ENCODE results near the gene KCND3. TPM values are rescaled to one million over a fixed set of nuclear protein-coding genes. Genes with fewer than 3 reads are reported as not detected.

KCND3 gene
- total RNA-seq, 1 donor from 2014 or later: 0.43 TPM

- peaks cover 7% of the 10 kb centered on the region for H3K36me3 ChIP-seq (ENCODE audit: insufficient read depth, low read length)
- peak overlapping the region; percentile 94 for H3K9ac ChIP-seq (ENCODE audit: low read length)
- H3K4me1 ChIP-seq (ENCODE audit: insufficient read depth, low read length): peaks cover 16% of the 10 kb centered on the region
- H3K27ac ChIP-seq (ENCODE audit: low read depth, low read length): peak overlapping the region; percentile 93
- H3K27me3 ChIP-seq (ENCODE audit: insufficient read depth, low read length): no peaks in the 10 kb centered on the region
- no peaks in the 10 kb centered on the region for H3K36me3 Mint-ChIP-seq (ENCODE audit: low read depth, unreplicated experiment)
- DNase-seq (ENCODE audit: low read depth) (no peak), FAIRE-seq (no peak)
- peak overlapping the region; percentile 93 for H3K27ac Mint-ChIP-seq (ENCODE audit: unreplicated experiment)
- peaks cover 8% of the 10 kb centered on the region for H3K27me3 Mint-ChIP-seq (ENCODE audit: low read depth, unreplicated experiment)
- H3K79me2 ChIP-seq (ENCODE audit: insufficient read depth, low read length): peaks cover 38% of the 10 kb centered on the region
- peak overlapping the region; percentile 90 for H3K4me3 ChIP-seq (ENCODE audit: insufficient read depth, low read depth, low read length)
- H3K9me3 ChIP-seq (ENCODE audit: insufficient read depth, low read depth, low read length): no peaks in the 10 kb centered on the region
- peak overlapping the region; percentile 92 for H3K4me3 Mint-ChIP-seq (ENCODE audit: unreplicated experiment)
- H3K9me3 Mint-ChIP-seq (ENCODE audit: unreplicated experiment): no peaks in the 10 kb centered on the region
- H3K4me2 ChIP-seq (ENCODE audit: low read length): peak overlapping the region; percentile 98
- peak overlapping the region; percentile 97 for H2AFZ ChIP-seq (ENCODE audit: low read depth, low read length)
- peaks cover 13% of the 10 kb centered on the region for H4K20me1 ChIP-seq (ENCODE audit: insufficient read depth, low read length)
- peaks cover 7% of the 10 kb centered on the region for H3K4me1 Mint-ChIP-seq (ENCODE audit: low read depth, unreplicated experiment)
- TF ChIP-seq EZH2 (IDR thresholded peaks at IDR 0.05; ENCODE audit: insufficient read depth, low read length): no peak
- TF ChIP-seq CTCF (IDR thresholded peaks at IDR 0.05; ENCODE audit: insufficient read depth, low read depth, low read length): no peak
These were observed 234.5 kb downstream of the KCND3 start for GRCh38 chr1:111754984-111755330.

- Histone ChIP-seq H3K9me3 (ENCODE audit: insufficient read depth, low read depth, low read length) (no peaks in the 10 kb centered on the region), H4K20me1 (ENCODE audit: insufficient read depth, low read length) (peaks cover 5% of the 10 kb centered on the region), H3K36me3 (ENCODE audit: insufficient read depth, low read length) (no peaks in the 10 kb centered on the region), H3K27me3 (ENCODE audit: insufficient read depth, low read length) (no peaks in the 10 kb centered on the region), H3K79me2 (ENCODE audit: insufficient read depth, low read length) (peaks cover 13% of the 10 kb centered on the region), H3K4me1 (ENCODE audit: insufficient read depth, low read length) (peaks cover 15% of the 10 kb centered on the region), H3K4me2 (ENCODE audit: low read length) (no peak overlapping the region), H2AFZ (ENCODE audit: low read depth, low read length) (no peak overlapping the region), H3K4me3 (ENCODE audit: insufficient read depth, low read depth, low read length) (no peak overlapping the region), H3K9ac (ENCODE audit: low read length) (no peak overlapping the region), H3K27ac (ENCODE audit: low read depth, low read length) (no peak overlapping the region)
- no peak for DNase-seq (ENCODE audit: low read depth)
- peaks cover 12% of the 10 kb centered on the region for H3K27me3 Mint-ChIP-seq (ENCODE audit: low read depth, unreplicated experiment)
- no peak overlapping the region for H3K4me3 Mint-ChIP-seq (ENCODE audit: unreplicated experiment)
- FAIRE-seq: no peak
- H3K27ac Mint-ChIP-seq (ENCODE audit: unreplicated experiment): no peak overlapping the region
- TF ChIP-seq EZH2 (IDR thresholded peaks at IDR 0.05; ENCODE audit: insufficient read depth, low read length) (no peak), CTCF (IDR thresholded peaks at IDR 0.05; ENCODE audit: insufficient read depth, low read depth, low read length) (no peak)
- H3K4me1 Mint-ChIP-seq (ENCODE audit: low read depth, unreplicated experiment): peaks cover 12% of the 10 kb centered on the region
- no peaks in the 10 kb centered on the region for H3K9me3 Mint-ChIP-seq (ENCODE audit: unreplicated experiment)
- H3K36me3 Mint-ChIP-seq (ENCODE audit: low read depth, unreplicated experiment): no peaks in the 10 kb centered on the region
These were observed 237.4 kb downstream of the KCND3 start for GRCh38 chr1:111751906-111752575.

- Mint-ChIP-seq H3K27me3 (ENCODE audit: low read depth, unreplicated experiment) (peaks cover 12% of the 10 kb centered on the region), H3K4me1 (ENCODE audit: low read depth, unreplicated experiment) (peaks cover 8% of the 10 kb centered on the region), H3K4me3 (ENCODE audit: unreplicated experiment) (no peak overlapping the region), H3K36me3 (ENCODE audit: low read depth, unreplicated experiment) (no peaks in the 10 kb centered on the region), H3K9me3 (ENCODE audit: unreplicated experiment) (no peaks in the 10 kb centered on the region), H3K27ac (ENCODE audit: unreplicated experiment) (no peak overlapping the region)
- no peak overlapping the region for H3K27ac ChIP-seq (ENCODE audit: low read depth, low read length)
- H3K4me2 ChIP-seq (ENCODE audit: low read length): no peak overlapping the region
- H3K9me3 ChIP-seq (ENCODE audit: insufficient read depth, low read depth, low read length): no peaks in the 10 kb centered on the region
- H4K20me1 ChIP-seq (ENCODE audit: insufficient read depth, low read length): no peaks in the 10 kb centered on the region
- H3K4me3 ChIP-seq (ENCODE audit: insufficient read depth, low read depth, low read length): no peak overlapping the region
- peaks cover 2% of the 10 kb centered on the region for H3K79me2 ChIP-seq (ENCODE audit: insufficient read depth, low read length)
- H2AFZ ChIP-seq (ENCODE audit: low read depth, low read length): no peak overlapping the region
- H3K4me1 ChIP-seq (ENCODE audit: insufficient read depth, low read length): peaks cover 7% of the 10 kb centered on the region
- DNase-seq (ENCODE audit: low read depth) (no peak), FAIRE-seq (no peak)
- no peaks in the 10 kb centered on the region for H3K27me3 ChIP-seq (ENCODE audit: insufficient read depth, low read length)
- no peak for TF ChIP-seq EZH2 (IDR thresholded peaks at IDR 0.05; ENCODE audit: insufficient read depth, low read length)
- TF ChIP-seq CTCF (IDR thresholded peaks at IDR 0.05; ENCODE audit: insufficient read depth, low read depth, low read length): no peak
- H3K36me3 ChIP-seq (ENCODE audit: insufficient read depth, low read length): no peaks in the 10 kb centered on the region
- no peak overlapping the region for H3K9ac ChIP-seq (ENCODE audit: low read length)
These were observed 238.6 kb downstream of the KCND3 start for GRCh38 chr1:111750856-111751255.

Data from astrocyte (in vitro differentiated cells and primary cell).